GM12872 (cell line): ENCODE data around the gene XRCC5.

Experiments used
- TF ChIP-seq, protein P1 (sequence below): IDR thresholded peaks from 3 replicates; pipeline ENCODE4 v1.5.1; 2011; ENCODE audit warnings: low read depth, mild to moderate bottlenecking, low read length, moderate library complexity; ENCODE audit not compliant: insufficient read depth

Gene XRCC5

DNA sequence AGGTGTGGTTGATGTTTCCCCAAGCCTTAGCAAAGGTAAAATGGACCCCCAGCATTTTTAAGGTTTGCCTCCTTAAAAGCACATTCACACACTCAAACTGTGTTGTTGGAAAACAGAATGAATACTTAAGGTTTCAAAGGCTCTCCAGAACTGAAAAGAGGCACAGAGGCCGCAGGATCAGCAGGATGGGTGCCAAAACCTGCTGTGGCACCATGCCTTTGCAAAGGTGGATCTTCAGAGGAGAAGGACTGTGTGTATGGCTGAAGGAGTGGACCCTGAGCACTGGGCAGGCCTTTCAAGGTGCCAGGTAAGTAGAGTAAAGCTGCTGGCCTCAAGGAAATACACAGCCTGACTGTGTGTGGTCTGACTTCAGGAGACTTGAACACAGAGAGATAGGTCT lies 127.3 kb downstream of the XRCC5 start:
- TF ChIP-seq, protein P1, sequence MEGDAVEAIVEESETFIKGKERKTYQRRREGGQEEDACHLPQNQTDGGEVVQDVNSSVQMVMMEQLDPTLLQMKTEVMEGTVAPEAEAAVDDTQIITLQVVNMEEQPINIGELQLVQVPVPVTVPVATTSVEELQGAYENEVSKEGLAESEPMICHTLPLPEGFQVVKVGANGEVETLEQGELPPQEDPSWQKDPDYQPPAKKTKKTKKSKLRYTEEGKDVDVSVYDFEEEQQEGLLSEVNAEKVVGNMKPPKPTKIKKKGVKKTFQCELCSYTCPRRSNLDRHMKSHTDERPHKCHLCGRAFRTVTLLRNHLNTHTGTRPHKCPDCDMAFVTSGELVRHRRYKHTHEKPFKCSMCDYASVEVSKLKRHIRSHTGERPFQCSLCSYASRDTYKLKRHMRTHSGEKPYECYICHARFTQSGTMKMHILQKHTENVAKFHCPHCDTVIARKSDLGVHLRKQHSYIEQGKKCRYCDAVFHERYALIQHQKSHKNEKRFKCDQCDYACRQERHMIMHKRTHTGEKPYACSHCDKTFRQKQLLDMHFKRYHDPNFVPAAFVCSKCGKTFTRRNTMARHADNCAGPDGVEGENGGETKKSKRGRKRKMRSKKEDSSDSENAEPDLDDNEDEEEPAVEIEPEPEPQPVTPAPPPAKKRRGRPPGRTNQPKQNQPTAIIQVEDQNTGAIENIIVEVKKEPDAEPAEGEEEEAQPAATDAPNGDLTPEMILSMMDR: no peak

GRCh38 chr2:216242365-216242764 lies 133.2 kb downstream of the XRCC5 start:
- TF ChIP-seq, protein P1: no peak

- TF ChIP-seq, protein P1: no peak
These were observed 133.9 kb downstream of the XRCC5 start for GRCh38 chr2:216243026-216243425.

GRCh38 chr2:216245391-216245975 lies 136.3 kb downstream of the XRCC5 start:
- TF ChIP-seq, protein P1: no peak

DNA sequence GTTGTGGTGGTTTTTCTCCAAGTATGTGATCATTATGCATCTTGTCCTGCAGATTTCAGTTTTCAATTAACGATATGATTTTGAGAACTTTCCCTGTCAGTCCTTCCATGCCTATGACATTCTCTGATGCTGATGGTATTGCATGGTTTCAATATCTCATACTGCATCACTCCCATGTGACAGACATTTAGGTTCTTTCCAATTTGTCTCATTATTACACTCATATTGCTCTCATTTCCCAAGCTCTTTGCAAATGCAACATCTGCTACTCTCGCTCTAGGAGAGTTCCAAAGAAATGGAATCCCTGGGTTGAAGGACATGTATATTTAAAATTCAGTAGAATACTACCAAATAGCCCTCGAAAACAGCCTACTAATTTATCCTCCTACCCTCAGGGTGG lies 137.6 kb downstream of the XRCC5 start:
- TF ChIP-seq, protein P1: no peak
